ENCODE results near the gene TMA16. TPM values are rescaled to one million over a fixed set of nuclear protein-coding genes. Genes with fewer than 3 reads are reported as not detected.
"Not testable (repeated sequence)": the region's sequence is repeated elsewhere in the genome, so short reads cannot be mapped to it uniquely, and the experiment has no call there.

Gene TMA16
- total RNA-seq, 1 donor from 2014 or later, result 35.9 TPM

DNA sequence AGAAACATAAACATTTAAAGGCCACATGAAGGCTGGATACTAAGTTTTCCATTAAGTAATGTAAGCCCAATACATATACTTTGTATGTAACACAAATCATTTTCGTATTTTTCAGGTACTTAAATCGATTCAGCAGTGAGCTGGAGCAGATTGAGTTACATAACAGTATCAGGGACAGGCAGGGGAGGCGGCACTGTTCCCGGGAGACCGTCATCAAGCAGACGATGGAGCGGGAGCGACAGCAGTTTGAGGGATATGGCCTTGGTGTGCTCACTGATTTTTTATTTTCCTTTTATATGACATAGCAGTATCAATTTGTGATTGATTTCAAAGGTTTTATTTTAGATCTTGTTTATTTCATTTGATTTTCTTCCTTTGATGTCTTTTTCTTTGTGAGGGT is 20.7 kb downstream of the TMA16 start:
- DNase-seq (ENCODE audit: low spot score), result no peak

DNA sequence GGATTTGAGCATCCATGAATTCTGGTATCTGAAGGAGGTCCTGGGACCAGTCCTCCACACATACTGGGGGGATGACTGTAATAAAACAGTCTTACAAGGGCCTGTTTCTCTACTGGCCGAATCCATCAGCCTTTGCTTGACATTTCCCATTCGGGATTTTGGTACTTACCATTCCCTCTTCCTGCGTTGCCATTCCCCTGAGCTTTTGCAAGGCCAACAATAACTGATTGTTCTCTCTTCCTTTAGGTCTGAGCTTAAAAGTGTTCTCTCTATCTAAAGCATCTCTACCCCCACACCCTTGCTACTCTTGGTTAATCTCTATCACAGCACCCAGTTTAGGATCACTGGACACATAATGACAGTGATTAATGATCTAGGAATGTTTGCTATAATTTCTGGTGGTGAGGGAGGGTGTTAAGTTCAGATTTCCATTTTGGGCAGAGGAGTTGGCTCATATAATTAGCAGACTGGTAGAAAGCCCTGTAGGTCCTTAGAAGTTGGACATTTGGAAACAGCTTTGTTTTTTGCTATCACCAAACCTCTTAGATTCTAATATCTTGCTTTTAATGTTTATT is 29.4 kb downstream of the TMA16 start:
- DNase-seq (ENCODE audit: low spot score), result no peak

DNA sequence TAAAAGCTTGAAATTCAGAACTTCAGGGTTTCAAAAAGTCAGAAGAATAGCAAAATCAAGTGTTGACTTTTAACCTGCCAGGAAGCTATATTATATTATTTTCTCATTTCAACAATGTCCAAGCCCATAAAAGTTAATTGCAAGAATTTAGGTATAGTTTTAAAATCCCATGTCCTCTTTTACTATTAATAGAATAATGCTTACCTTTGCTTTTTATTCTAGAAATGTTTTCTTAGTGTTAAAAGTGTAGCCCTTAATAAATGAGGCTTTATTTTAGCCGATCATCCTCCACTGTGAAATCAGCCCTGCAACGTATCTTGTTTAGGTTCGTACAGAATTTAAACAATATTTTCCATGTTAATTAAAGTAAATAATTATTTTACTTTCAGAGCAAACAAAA is 31.5 kb downstream of the TMA16 start:
- DNase-seq (ENCODE audit: low spot score), result no peak

DNA sequence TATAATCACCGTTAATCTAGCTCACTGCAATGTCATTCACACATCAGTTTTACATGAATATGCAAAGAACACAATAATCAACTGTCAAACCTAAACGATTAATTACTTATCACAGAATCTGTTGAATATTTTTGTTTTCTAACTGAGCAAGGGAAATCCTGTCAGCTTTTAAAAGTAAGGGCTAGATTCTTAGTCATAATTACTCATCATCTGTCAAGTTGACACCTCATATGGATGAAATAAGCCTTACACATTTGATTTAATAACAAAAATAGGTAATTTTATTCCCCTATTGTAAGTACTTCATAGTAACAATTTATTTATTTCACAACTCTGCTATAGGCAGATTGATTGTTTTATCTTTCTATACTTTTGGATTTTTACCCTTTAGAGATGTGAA is 32.7 kb downstream of the TMA16 start:
- DNase-seq (ENCODE audit: low spot score), result no peak

DNA sequence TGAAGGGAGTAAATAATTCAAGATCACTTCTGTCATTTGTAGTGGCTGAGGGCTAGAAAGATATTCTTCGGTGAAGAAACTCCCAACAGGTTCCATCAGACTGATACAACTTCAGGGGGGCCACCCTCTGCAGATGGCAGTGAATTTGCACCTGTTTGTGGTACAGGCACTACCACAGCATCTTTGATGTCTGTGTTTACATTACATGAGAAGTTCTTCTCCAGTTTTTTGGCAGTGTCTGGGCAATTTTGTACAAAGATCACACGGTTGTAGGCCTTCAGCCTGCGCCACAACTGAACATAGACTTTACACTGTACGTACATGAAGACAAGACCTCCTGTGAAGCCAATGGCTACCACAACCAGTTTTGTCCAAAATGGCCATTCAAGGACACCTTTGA is 34.2 kb downstream of the TMA16 start:
- no peak for DNase-seq (ENCODE audit: low spot score)

DNA sequence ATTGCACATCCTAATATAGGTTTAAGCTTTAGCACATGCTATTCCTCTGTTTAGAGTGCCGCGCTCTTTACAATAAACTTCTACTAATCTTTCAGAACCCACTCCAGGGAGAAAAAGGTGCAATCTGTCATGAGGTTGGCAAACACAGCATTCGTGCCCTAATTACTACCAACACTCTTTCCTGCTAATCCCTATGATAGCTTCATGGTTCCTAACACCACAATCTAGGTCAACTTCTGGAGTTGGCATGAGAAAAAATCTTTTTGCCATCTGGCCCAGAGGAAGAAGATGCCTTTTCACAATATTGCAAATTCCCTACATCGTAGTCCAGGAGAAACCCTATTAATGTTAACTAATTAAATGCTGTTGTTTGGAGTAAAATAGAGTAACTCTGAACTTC is 39.6 kb downstream of the TMA16 start:
- no peak for DNase-seq (ENCODE audit: low spot score)

DNA sequence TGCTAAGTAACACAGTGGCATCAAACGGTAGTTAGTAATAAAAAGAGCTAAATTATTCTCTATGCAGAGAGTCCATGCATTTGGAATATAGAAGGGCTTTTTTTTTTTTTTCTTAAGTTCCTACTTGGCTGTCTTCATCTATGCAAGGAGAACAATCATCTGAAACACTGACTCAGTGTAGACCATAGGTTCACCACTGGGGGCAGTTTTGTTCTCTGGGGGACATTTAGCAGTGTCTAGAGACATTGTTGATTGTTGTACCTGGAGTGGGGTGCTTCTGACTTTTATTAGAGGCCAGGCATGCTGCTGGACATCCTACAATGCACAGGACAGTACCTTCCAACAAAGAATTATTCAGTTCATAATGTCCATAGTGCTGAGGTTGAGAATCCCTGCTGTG is 41.2 kb downstream of the TMA16 start:
- DNase-seq (ENCODE audit: low spot score), result no peak

DNA sequence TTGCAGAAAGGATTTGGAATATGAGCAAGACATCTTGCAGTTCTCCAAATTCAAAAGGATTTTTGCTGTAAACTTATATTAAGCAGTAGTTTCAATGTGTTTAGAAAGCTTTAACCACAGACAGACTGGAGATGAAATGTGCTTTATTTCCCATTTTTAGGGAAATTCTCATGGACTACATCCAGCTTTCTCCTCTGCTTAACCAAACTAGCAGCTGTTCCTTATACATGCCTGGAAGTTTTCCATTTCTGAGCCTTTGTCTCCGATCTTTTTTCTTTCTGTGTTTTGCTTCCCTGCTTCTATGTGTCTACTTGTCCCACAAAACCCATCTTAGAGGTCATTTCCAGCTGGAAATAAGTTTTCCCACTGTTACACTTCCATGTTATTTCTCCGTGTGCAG is 41.6 kb downstream of the TMA16 start:
- no peak for DNase-seq (ENCODE audit: low spot score)

DNA sequence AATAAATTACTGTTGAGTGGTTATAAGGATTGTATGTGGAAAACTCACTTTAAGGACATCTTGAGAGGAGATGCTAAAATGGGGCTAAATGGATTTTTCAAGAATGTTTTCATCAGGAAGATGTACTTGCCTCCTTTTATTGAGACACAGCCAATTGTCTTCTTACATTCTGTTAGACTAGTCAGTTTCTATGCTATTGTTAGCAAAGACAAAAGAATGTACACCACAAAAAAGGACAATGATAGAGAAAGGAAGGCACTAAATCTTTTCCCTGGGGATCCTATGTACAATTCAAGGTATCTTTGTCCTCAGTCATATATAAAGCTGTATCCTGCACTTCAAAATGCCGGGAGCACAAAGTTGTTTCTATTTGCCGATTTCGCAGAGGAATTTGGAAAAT is 42.6 kb downstream of the TMA16 start:
- DNase-seq (ENCODE audit: low spot score), result no peak

DNA sequence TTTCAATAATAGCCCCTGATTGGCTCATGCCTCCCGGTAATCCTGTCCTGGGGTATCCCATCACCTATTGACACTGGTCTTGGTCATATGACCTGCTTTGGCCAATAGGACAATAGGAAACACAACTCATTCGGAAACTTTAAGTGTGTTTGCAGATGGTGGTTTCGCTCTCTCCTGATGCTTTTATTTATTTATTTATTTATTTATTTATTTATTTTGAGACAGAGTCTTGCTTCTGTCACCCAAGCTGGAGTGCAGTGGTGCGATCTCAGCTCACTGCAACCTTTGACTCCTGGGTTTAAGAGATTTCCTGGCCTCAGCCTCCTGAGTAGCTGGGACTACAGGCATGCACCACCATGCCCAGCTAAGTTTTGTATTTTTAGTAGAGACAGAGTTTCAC is 44.3 kb downstream of the TMA16 start:
- DNase-seq (ENCODE audit: low spot score), result not testable (repeated sequence)

DNA sequence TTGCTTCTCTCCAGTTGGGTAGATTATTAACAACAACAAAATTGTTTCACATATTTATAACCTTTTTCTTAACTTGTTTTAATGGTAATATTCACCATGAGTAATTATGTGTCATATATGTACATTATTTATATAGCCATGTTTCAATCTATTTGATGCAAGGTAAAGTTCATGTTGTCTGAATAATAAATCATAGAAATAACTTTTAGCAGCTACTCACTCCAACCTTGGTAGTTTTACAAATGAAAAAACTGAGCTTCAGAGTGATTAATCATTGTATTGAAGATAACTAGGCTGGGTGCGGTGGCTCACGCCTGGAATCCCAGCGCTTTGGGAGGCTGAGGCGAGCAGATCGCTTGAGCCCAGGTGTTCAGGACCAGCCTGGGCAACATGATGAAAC is 46.0 kb downstream of the TMA16 start:
- DNase-seq (ENCODE audit: low spot score), result no peak

DNA sequence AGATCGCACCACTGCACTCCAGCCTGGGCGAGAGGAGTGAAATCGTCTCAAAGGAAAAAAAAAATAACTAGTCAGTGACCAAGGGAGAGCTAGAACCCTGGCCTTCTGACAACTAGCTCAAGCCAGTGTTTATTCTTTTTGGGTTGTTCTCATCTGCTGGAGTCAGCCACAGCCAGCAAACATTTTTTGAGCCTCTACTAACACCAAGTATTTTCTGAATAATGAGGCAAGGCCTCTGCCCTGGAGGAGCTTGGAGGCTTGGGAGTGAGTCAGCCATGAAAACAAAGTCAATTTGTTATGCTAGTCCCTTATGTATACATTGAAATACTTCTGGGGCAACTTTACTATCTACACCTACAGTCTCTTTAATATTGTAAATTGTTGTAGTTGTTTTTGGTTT is 46.5 kb downstream of the TMA16 start:
- no peak for DNase-seq (ENCODE audit: low spot score)

DNA sequence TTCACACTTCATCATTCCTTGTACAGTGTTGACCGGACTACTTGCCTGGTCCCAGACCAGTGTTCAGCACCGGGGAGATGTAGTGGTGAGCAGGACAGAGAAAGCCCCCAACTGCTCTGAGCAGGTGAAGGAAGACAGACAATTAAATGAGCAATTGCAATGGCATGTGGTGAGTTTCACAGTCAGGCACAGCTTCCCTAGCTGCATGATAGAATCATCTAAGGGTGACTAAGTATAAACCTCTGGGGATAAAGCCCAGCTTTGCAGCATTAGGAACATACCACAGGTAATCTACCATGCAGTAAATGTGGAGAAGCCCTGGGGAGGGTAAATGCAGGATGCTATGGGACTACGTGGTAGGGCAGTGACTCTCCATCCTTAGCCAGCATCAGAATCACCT is 47.8 kb downstream of the TMA16 start:
- no peak for DNase-seq (ENCODE audit: low spot score)

DNA sequence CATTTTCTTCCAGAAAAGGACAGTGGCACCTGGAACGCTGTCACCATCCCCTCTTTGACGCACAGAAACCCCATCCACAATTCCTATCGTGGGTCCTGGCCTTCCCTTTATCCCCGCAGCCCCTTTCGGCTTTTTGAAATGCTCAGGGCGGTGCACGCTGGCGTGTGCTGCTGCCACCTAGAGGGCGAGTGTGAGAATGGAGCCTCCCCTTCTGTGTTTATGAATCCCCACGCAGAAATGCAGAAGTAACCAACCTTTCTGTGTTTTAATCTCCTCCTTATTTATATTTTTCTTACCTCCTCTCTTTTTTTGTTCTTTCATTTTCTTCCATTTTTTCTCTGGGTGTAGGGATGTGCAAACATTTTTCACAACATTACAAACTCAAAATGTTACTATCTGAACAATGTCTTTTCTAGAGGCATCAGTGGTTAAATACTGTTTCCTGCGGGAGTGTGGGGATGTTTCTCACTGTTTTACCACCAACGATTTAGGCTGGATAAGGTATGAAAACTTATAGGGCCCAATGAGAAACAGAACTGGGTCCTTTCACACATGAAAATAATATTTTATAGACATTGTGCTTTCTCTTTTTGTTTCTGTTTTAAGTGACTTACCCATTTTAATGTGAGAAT is 50.0 kb downstream of the TMA16 start:
- peak; percentile 47 for DNase-seq (ENCODE audit: low spot score)

DNA sequence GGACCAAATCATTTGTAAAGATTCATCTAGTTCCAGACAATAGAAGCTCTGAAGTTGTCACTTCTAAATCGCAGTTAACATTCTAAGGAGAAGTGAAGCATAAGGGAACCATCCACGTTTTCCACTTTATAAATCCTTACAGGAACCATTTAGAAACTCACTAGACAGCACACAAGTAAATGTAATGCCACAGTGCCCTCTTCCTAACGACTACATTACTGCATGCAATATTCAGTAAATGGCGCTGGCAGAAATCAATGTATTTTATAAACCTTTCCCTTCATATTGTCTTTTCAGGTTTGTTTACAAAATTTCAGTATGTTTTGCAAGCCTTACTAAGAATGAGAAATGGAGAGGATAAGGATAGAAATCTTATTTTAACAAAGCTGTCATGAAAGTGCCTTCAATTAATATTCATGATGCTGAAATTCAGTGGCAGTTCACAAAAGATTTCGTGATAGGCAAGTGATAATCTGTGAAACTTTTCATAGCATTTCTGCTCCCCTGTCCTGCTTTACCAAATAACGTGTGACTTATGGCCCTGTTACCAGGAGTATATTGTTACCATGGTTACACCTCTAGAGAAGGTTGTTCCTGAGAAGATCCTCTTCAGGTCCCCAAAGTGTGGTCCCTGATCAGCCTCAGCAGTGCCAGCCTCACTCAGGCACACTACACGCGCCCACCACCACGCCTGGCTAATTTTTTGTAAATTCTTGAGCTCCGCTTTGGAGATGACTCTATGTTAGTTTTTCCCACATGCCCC is 54.2 kb downstream of the TMA16 start:
- DNase-seq (ENCODE audit: low spot score), result peak; percentile 63

DNA sequence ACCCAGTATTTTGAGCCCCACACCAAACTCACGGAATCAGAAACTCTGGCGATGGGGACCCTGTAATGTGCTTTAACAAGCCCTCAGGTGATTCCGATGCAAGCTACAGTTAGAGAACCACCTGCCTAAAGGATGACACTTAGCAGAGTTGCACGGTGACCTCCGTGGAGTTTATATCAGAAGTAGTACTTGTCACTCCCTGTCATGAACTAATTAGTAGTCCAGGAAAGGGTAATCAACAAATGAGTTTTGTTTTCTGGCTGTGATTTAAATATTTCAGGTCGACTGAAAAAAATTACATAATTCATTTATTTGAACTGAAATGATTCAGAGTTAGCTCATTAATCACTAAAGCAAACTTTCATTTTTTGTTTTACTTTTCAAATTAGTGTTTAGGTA is 56.4 kb downstream of the TMA16 start:
- no peak for DNase-seq (ENCODE audit: low spot score)

DNA sequence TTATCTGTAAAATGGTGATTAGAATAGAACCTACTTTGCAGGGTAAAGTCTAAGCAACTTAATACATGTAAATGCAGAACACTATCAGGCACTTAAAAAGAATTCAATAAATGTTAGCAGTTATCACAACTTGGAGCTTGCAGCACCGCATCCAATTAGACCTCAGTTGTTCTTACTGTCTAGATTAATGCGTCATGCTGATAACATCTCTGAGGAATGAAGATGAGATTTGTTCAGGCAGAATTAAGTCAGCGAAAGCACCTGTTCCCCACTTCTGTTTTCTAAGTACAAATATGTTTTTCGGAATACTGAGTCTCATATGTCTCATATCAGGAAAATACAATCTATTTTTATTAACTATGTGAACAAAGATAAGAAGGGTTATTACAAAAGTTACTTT is 58.7 kb downstream of the TMA16 start:
- DNase-seq (ENCODE audit: low spot score), result no peak

DNA sequence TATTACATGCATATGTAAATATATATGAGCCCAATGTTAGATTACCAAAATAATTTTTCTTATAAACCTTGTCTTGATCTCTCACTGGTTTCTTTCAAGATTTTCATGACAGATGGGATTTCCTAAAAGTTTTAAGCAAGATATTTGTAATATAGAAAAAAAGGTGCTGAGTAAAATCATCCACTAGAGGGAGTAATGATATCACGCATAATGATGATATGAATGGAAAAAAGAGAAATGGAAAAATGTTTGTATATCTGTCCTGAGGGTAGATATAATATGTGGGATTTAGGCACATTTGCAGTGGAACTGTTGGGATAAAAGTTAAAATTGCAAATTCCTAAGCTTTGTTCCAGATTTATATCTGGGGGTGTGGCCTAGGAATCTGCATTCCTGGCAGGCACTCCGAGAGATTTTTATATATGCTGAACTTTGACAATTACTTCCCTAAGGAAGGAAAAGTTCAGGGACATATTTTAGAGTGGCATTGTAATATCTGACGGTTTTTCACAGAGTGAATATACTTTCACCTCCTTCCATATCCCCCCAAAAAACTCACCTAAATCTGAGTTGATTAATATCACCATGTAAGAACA is 60.5 kb downstream of the TMA16 start:
- peak; percentile 23 for DNase-seq (ENCODE audit: low spot score)

DNA sequence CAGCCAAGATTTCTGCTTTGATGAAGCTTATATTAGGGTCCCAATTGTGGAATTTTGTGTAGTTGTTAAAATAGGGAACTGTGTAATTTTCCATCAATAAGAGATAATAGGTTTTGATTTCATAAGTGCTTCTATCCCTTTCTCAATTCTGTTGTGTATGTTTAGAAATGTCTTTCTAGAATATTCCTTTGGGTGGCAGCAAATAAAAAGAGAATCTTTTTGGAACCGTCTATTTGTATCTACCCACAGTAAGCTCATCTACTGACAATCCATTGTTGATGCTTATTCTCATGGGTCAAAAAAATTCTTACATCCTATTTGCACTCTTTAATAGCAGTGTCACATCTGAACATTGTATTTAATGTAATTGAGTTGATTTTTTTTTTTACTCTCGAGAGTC is 61.7 kb downstream of the TMA16 start:
- DNase-seq (ENCODE audit: low spot score), result peak; percentile 40

DNA sequence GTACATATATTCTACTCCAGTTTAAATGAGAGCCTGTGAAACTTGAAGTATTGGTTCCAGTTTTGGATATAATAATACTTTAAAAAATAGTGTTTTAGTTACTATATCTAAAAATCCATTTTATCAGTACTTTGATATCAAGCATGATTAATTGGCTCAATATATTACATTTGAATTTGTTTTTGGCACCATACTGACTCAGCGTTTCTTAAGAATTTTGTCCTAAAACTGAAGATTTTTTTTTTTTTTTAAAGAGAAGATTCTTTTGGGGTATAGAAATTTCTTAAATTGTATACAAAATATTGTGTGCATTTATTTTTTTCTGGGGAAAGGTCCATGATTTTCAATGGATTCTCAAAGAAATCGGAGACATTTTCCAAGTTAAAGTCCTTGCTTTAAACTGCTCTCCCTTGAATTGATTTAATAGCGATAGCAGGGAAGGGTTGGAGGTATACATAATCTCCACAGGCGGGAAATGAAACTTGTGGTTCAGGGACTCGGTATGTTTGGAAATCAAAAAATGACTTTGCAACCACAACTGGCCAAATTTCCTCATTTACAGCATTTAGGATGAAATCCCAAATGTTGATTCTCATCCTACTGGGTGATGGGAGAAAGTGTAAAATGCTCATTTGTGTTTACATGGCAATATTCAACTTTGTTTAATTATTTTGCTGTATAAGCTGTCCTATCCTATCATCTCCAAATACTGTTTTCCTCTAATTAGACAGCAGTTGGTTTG is 62.3 kb downstream of the TMA16 start:
- DNase-seq (ENCODE audit: low spot score), result no peak

DNA sequence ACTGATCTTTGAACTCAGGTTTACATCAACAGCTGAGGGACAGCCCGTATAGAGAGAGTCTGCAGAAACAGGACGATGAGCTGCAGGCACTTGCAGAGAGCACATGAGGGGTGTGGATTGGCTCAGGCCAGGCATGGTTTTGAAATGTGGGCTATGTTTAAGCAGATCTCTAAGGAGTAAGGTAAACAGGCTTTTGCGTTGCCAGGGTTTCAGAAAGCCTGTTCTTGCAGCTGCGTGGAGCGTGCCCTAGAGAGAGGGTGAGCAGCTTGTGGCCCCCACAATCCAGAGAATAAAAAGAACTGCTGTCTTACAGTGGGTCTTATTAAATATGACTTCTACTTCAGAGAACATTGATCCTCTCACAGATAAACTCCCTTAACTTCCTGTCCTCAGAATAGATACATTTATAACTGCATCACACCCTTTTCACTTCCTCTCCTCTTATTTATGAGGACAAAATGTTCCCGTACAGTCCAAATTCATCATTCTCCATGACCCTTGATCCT is 64.1 kb downstream of the TMA16 start:
- DNase-seq (ENCODE audit: low spot score), result peak; percentile 57

DNA sequence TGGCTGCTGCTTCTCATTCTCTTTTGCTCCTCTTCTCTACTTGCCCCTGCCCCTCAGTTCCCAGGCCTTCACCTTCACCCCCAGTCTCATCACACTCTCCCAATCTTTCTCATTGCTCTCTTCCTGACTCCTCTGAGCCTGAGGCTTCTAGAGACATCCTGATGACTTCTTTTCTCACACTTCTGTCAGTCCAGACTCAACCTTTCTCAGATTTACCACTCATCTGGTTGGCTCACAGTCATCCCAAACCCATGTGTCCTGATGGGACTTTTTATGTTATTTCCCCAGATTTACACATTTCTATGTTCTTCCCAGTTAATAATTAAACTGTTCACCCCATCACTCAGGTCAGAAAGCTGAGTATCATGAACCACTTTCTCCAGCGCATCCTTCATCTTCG is 68.0 kb downstream of the TMA16 start:
- no peak for DNase-seq (ENCODE audit: low spot score)

All from umbilical cord (tissue), 2 donors.